Smooth muscle cell of bladder (primary cell): ENCODE measurements around the gene KRTAP15-1. TPM values are rescaled to one million over a fixed set of nuclear protein-coding genes. Genes with fewer than 3 reads are reported as not detected.

Experiments
- total RNA-seq: library from RNA; depleted of rRNA; stranded (reverse); fragments of >200 nt; gene quantifications from 2 replicates; pipeline ENCODE4 v1.2.3, GENCODE V29; 2014

Gene KRTAP15-1, protein sequence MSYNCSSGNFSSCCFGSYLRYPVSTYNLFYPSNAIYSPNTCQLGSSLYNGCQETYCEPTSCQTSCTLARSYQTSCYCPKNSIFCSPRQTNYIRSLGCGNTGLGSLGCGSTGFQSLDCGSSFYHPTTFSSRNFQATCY
- not detected in 2 replicates for total RNA-seq

GRCh38 chr21:30439975-30440374, at the start of gene KRTAP15-1:
KRTAP15-1 (plus strand) TSS chr21:30440275; CDS start chr21:30440328, 53 bp downstream.

GRCh38 chr21:30395731-30396130, 44.3 kb upstream of the KRTAP15-1 start, which contains the start of gene KRTAP13-1:
KRTAP13-1 (plus strand) TSS chr21:30396031; CDS start chr21:30396087, 56 bp downstream.

GRCh38 chr21:30425826-30426225, 14.2 kb upstream of the KRTAP15-1 start, which contains the start of gene KRTAP13-3:
KRTAP13-3 (minus strand) TSS chr21:30425926; CDS start chr21:30425912, 14 bp downstream.

GRCh38 chr21:30430170-30430655, 9.9 kb upstream of the KRTAP15-1 start, which contains the start of gene KRTAP13-4:
KRTAP13-4 (plus strand) TSS chr21:30430220; CDS start chr21:30430276, 56 bp downstream.

DNA sequence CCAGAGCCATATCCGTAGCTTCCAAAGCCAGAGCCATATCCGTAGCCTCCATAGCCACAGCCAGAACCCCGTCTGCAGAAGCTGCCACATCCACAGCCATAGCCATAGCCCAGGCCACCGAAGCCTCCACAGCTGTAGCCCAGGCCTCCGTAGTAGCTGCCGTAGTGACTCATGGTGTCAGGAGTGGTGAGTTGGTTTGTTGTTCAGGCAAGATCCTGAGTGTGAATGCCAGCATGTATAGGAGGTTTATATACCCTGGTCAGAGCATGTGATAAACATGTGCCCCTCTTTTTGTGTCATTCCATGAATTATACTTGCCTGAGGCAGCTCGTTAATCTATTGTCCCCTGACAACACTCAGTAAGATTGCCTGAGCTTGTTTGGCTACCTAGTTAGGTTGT, 40.1 kb downstream of the KRTAP15-1 start, which contains the start of gene KRTAP19-1:
Gene KRTAP19-1 (minus strand): TSS at position 223 of the 400 bp plus-strand sequence. CDS start 50 bp downstream, at position 173.

DNA sequence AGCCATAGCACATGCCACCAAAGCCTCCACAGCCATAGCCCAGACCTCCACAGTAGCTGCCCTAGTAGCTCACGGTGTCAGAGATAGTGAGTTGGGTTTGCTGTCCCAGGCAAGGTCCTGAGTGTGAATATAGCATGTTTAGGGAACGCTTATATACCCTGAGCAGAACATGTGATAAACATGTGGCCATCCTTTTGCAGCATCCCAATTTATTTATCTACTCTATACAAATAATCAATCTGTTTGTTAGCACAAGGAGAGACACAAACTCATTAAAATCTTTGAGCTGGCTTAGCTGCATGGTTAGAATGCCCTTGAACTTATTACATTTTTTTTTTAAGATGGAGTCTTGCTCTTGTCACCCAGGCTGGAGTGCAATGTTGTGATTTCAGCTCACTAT, 47.3 kb downstream of the KRTAP15-1 start, which contains the start of gene KRTAP19-2:
Gene KRTAP19-2 (minus strand): TSS at position 101 of the 400 bp plus-strand sequence. CDS start 88 bp downstream, at position 13.

Other genes with a start within 250 kb of the KRTAP15-1 start
- gene CLDN8, start 224.2 kb upstream of the KRTAP15-1 start, total RNA-seq, result not detected in 2 replicates
- not detected in 2 replicates for gene KRTAP24-1, start 157.3 kb upstream of the KRTAP15-1 start, total RNA-seq
- gene KRTAP25-1, start 150.8 kb upstream of the KRTAP15-1 start, total RNA-seq, result not detected in 2 replicates
- gene KRTAP26-1, start 120.0 kb upstream of the KRTAP15-1 start, total RNA-seq, result not detected in 2 replicates
- gene KRTAP27-1, start 102.6 kb upstream of the KRTAP15-1 start, total RNA-seq, result not detected in 2 replicates
- not detected in 2 replicates for gene KRTAP23-1, start 91.7 kb upstream of the KRTAP15-1 start, total RNA-seq
- gene KRTAP13-2, start 68.0 kb upstream of the KRTAP15-1 start, total RNA-seq, result not detected in 2 replicates
- gene KRTAP13-1, start 44.2 kb upstream of the KRTAP15-1 start, total RNA-seq, result not detected in 2 replicates
- not detected in 2 replicates for gene KRTAP13-3, start 14.3 kb upstream of the KRTAP15-1 start, total RNA-seq
- gene KRTAP13-4, start 10.1 kb upstream of the KRTAP15-1 start, total RNA-seq, result not detected in 2 replicates
- gene KRTAP19-1, start 40.1 kb downstream of the KRTAP15-1 start, total RNA-seq, result not detected in 2 replicates
- gene KRTAP19-2, start 47.2 kb downstream of the KRTAP15-1 start, total RNA-seq, result not detected in 2 replicates
- not detected in 2 replicates for gene KRTAP19-3, start 51.7 kb downstream of the KRTAP15-1 start, total RNA-seq
- not detected in 2 replicates for gene KRTAP19-4, start 56.9 kb downstream of the KRTAP15-1 start, total RNA-seq
- not detected in 2 replicates for gene KRTAP19-5, start 61.9 kb downstream of the KRTAP15-1 start, total RNA-seq
- not detected in 2 replicates for gene KRTAP19-6, start 101.6 kb downstream of the KRTAP15-1 start, total RNA-seq
- not detected in 2 replicates for gene KRTAP19-7, start 121.0 kb downstream of the KRTAP15-1 start, total RNA-seq
- gene KRTAP22-2, start 150.1 kb downstream of the KRTAP15-1 start, total RNA-seq, result not detected in 2 replicates
- gene KRTAP6-3, start 152.2 kb downstream of the KRTAP15-1 start, total RNA-seq, result not detected in 2 replicates
- gene KRTAP6-2, start 158.6 kb downstream of the KRTAP15-1 start, total RNA-seq, result not detected in 2 replicates
- gene KRTAP22-1, start 160.8 kb downstream of the KRTAP15-1 start, total RNA-seq, result not detected in 2 replicates
- gene KRTAP6-1, start 173.7 kb downstream of the KRTAP15-1 start, total RNA-seq, result not detected in 2 replicates
- gene KRTAP20-1, start 176.2 kb downstream of the KRTAP15-1 start, total RNA-seq, result not detected in 2 replicates
- not detected in 2 replicates for gene KRTAP20-4, start 180.4 kb downstream of the KRTAP15-1 start, total RNA-seq
- gene KRTAP20-2, start 194.9 kb downstream of the KRTAP15-1 start, total RNA-seq, result not detected in 2 replicates
- gene KRTAP20-3, start 202.6 kb downstream of the KRTAP15-1 start, total RNA-seq, result not detected in 2 replicates